Endothelial cell of umbilical vein (primary cell): Measurements from ENCODE around the gene RPL22. TPM values are rescaled to one million over a fixed set of nuclear protein-coding genes. Genes with fewer than 3 reads are reported as not detected.

Experiments
- BruUV-seq: library from RNA; stranded (reverse); fragments of 400-500 nt; replicated peaks from 2 replicates; lab custom pipeline; 2021; lab: Mats Ljungman, UMichigan
- CTCF ChIA-PET: fragments of 300-600, 350-600 bp; sonication (Branson Sonifier 250); formaldehyde crosslinking; loops from one replicate; lab custom pipeline; 2021; ENCODE audit warnings: antibody characterized with exemption, inconsistent platforms; lab: Charles Lee
- POLR2A ChIA-PET: fragments of 300-600, 350-600 bp; sonication (Branson Sonifier 250); formaldehyde crosslinking; loops from one replicate; lab custom pipeline; 2021; ENCODE audit warnings: antibody characterized with exemption, inconsistent platforms; lab: Charles Lee
- DNase-seq: peaks from one replicate; pipeline ENCODE4 v3.0.0-alpha.2; 2011; ENCODE audit warnings: low read depth, low spot score
- FAIRE-seq: peaks from 2 replicates; lab custom pipeline; 2011; peaks lifted over from hg19 to GRCh38; lab: Jason Lieb, UNC
- H2AFZ ChIP-seq: 2 replicates; pipeline ENCODE4 v1.6.0; 2012; ENCODE audit warnings: low read depth, low read length, control low read depth, inconsistent platforms
- H3K27ac ChIP-seq: 2 replicates; pipeline ENCODE4 v1.5.1; 2011; ENCODE audit warnings: low read depth, mild to moderate bottlenecking, control low read depth, low read length, moderate library complexity; ENCODE audit not compliant: insufficient read depth
- H3K27me3 ChIP-seq, 2 experiments: 2 replicates each; pipeline versions ENCODE4 v1.6.0 to v1.6.1; 2011; ENCODE audit warnings: low read length in 2 of 2, mixed read lengths in 1 of 2; ENCODE audit not compliant: control insufficient read depth in 2 of 2, insufficient read depth in 2 of 2
- H3K36me3 ChIP-seq, 2 experiments: 2 replicates in 1 of 2; 3 replicates in 1 of 2; pipeline ENCODE4 v1.5.1; 2011; ENCODE audit warnings: low read length in 2 of 2, mild to moderate bottlenecking in 1 of 2, moderate library complexity in 1 of 2; ENCODE audit not compliant: control insufficient read depth in 2 of 2, insufficient read depth in 2 of 2; ENCODE audit errors: extremely low read depth in 1 of 2
- H3K4me1 ChIP-seq: 3 replicates; pipeline ENCODE4 v1.5.1; 2011; ENCODE audit warnings: mild to moderate bottlenecking, low read length; ENCODE audit not compliant: control insufficient read depth, insufficient read depth; ENCODE audit errors: extremely low read depth
- H3K4me2 ChIP-seq: 2 replicates; pipeline ENCODE4 v1.6.1; 2011; ENCODE audit warnings: low read length, control low read depth, mixed read lengths; ENCODE audit not compliant: insufficient read depth
- H3K4me3 ChIP-seq, 3 experiments: fragments of 200-600 bp in 1 of 3; sonication (generic), shearing (Covaris generic) in 1 of 3; replicated peaks in 1 of 3; 2 replicates each; pipeline ENCODE4 v1.5.1; 2011 to 2016; ENCODE audit warnings: control low read depth in 3 of 3, low read length in 3 of 3, mild to moderate bottlenecking in 2 of 3, inconsistent platforms in 1 of 3, low read depth in 1 of 3, moderate library complexity in 1 of 3; ENCODE audit not compliant: insufficient read depth in 1 of 3
- H3K79me2 ChIP-seq: 2 replicates; pipeline ENCODE4 v1.6.0; 2012; ENCODE audit warnings: low read length, inconsistent platforms; ENCODE audit not compliant: control insufficient read depth, insufficient read depth
- H3K9ac ChIP-seq: replicated peaks from 2 replicates; pipeline ENCODE3; 2011; ENCODE audit warnings: low read length, control low read depth; ENCODE audit not compliant: insufficient read depth; ENCODE audit errors: extremely low read depth
- H3K9me1 ChIP-seq: replicated peaks from 3 replicates; pipeline ENCODE4 v1.6.0; 2011; ENCODE audit warnings: mild to moderate bottlenecking, low read length; ENCODE audit not compliant: control insufficient read depth, insufficient read depth; ENCODE audit errors: extremely low read depth
- H3K9me3 ChIP-seq: replicated peaks from 2 replicates; pipeline ENCODE4 v1.5.1; 2012; ENCODE audit warnings: low read length, inconsistent platforms; ENCODE audit not compliant: control insufficient read depth, insufficient read depth
- H4K20me1 ChIP-seq: replicated peaks from 2 replicates; pipeline ENCODE3; 2011; ENCODE audit warnings: mild to moderate bottlenecking, low read length; ENCODE audit not compliant: control insufficient read depth, insufficient read depth; ENCODE audit errors: extremely low read depth
- CTCF ChIP-seq, 2 donors: IDR thresholded peaks; 1 replicate in 1 of 2; 2 replicates in 1 of 2; pipeline ENCODE4 v1.5.1; 2011; ENCODE audit warnings: low read length in 2 of 2, mild to moderate bottlenecking in 2 of 2, moderate library complexity in 2 of 2, control low read depth in 1 of 2, inconsistent platforms in 1 of 2, low read depth in 1 of 2; ENCODE audit not compliant: insufficient read depth in 1 of 2; ENCODE audit errors: extremely low read depth in 1 of 2
- EZH2 ChIP-seq: IDR thresholded peaks from 2 replicates; pipeline ENCODE4 v1.6.1; 2012; ENCODE audit warnings: borderline replicate concordance, low read depth, mild to moderate bottlenecking, moderate library complexity, low read length, inconsistent platforms; ENCODE audit not compliant: severe bottlenecking
- FOS ChIP-seq: IDR thresholded peaks from 2 replicates; pipeline ENCODE4 v1.6.1; 2011; ENCODE audit warnings: mild to moderate bottlenecking, low read length, moderate library complexity, borderline replicate concordance; ENCODE audit not compliant: insufficient read depth
- GATA2 ChIP-seq: IDR thresholded peaks from 2 replicates; pipeline ENCODE4 v1.7.0; 2011; ENCODE audit warnings: low read depth, mild to moderate bottlenecking, moderate library complexity, mixed read lengths, low read length; ENCODE audit not compliant: insufficient read length, insufficient read depth
- JUN ChIP-seq: IDR thresholded peaks from 2 replicates; pipeline ENCODE4 v1.6.1; 2011; ENCODE audit warnings: borderline replicate concordance, low read depth; ENCODE audit not compliant: insufficient read length, insufficient read depth
- MAX ChIP-seq: IDR thresholded peaks from 2 replicates; pipeline ENCODE4 v1.6.1; 2011; ENCODE audit not compliant: insufficient read depth, insufficient read length
- MYC ChIP-seq: IDR thresholded peaks from one replicate; pipeline ENCODE4 v1.6.1; 2011; ENCODE audit warnings: mild to moderate bottlenecking, low read depth, low read length
- POLR2A ChIP-seq: IDR thresholded peaks from 2 replicates; pipeline ENCODE4 v1.6.1; 2012; ENCODE audit warnings: low read depth, mild to moderate bottlenecking, control low read depth, low read length
- POLR2AphosphoS5 ChIP-seq: IDR thresholded peaks from 2 replicates; pipeline ENCODE4 v1.6.1; 2012; ENCODE audit warnings: low read depth, mild to moderate bottlenecking, control low read depth, low read length, moderate library complexity; ENCODE audit not compliant: insufficient read depth
- dilution Hi-C: fragments of 300-500 bp; cut with MboI; formaldehyde crosslinking; loops from one replicate; pipeline ENCODE4 v1.15.0; 2019; ENCODE audit warnings: low sequenced_read_pairs; ENCODE audit not compliant: extremely low pct_ligation_motif_present
- intact Hi-C: fragments of 100-400 bp; cut with micrococcal nuclease; formaldehyde crosslinking; loops from one replicate; pipeline ENCODE4 v1.10.0; 2022
- polyA plus RNA-seq, 4 experiments: library from polyadenylated mRNA; depleted of rRNA in 3 of 4; stranded (reverse) in 3 of 4; unstranded in 1 of 4; fragments of >200 nt; gene quantifications; 2 replicates each; pipeline versions ENCODE4 v1.2.1 to v1.2.3, GENCODE V29; 2011 to 2012; ENCODE audit warnings: missing spikeins in 1 of 4
- total RNA-seq: library from RNA; stranded (reverse); gene quantifications from 2 replicates; pipeline ENCODE4 v1.2.3, GENCODE V29; 2021

The RPL22 gene
- total and polyA plus RNA-seq, 2 donors (not counting 3 experiments of a cell fraction or from before 2014, with no cell fraction given) = 71.2 to 343 TPM

- FAIRE-seq = no peak
- Histone ChIP-seq H3K9me1 (no peaks in the 10 kb centered on the region), H3K4me1 (no peaks in the 10 kb centered on the region), H3K9me3 (no peaks in the 10 kb centered on the region), H3K36me3 (no peaks in the 10 kb centered on the region), H2AFZ (no peak overlapping the region), H3K4me2 (no peak overlapping the region), H3K9ac (no peak overlapping the region), H3K4me3 (no peak overlapping the region), H3K27ac (no peak overlapping the region), H3K79me2 (no peaks in the 10 kb centered on the region), H4K20me1 (no peaks in the 10 kb centered on the region), H3K27me3 (peaks cover 0 to 2% of the 10 kb centered on the region in 2 experiments)
- no peak for DNase-seq
- BruUV-seq = no TSS peak
- TF ChIP-seq MYC (no peak), POLR2A (no peak), EZH2 (no peak), JUN (no peak), FOS (no peak), GATA2 (no peak), MAX (no peak), CTCF (IDR thresholded peaks at IDR 0.05; ENCODE audit: extremely low read depth in 1 of 2, insufficient read depth in 1 of 2, low read depth in 1 of 2, low read length in 2 of 2) (no peak), POLR2AphosphoS5 (no peak)
- intact Hi-C loops (no loop called here), dilution Hi-C loops (no loop called here)
- ChIA-PET CTCF (interaction anchor here (0.9 kb wide), 1 partner anchor 119 kb away, joined by 3 read pairs; no protein-coding TSS in a partner anchor), POLR2A (no interaction called here)
These were observed 46.5 kb downstream of the RPL22 start for GRCh38 chr1:6152882-6153281.
